LHCN-M2 (cell line): ENCODE data around the gene UNC45B. TPM values are rescaled to one million over a fixed set of nuclear protein-coding genes. Genes with fewer than 3 reads are reported as not detected.
"Not testable (repeated sequence)": the region's sequence is repeated elsewhere in the genome, so short reads cannot be mapped to it uniquely, and the experiment has no call there.

ENCODE experiments used
- DNase-seq: peaks from one replicate; pipeline ENCODE4 v3.0.0-alpha.2; 2012; ENCODE audit warnings: low read depth
- polyA plus RNA-seq: library from polyadenylated mRNA; unstranded; fragments of >200 nt; gene quantifications from one replicate; pipeline ENCODE4 v1.2.1, GENCODE V29; 2012; ENCODE audit warnings: missing spikeins
- total RNA-seq: library from RNA; depleted of rRNA; stranded (reverse); fragments of >200 nt; gene quantifications from 2 replicates; pipeline ENCODE4 v1.2.3, GENCODE V29; 2014; rRNA removed

The UNC45B gene, protein sequence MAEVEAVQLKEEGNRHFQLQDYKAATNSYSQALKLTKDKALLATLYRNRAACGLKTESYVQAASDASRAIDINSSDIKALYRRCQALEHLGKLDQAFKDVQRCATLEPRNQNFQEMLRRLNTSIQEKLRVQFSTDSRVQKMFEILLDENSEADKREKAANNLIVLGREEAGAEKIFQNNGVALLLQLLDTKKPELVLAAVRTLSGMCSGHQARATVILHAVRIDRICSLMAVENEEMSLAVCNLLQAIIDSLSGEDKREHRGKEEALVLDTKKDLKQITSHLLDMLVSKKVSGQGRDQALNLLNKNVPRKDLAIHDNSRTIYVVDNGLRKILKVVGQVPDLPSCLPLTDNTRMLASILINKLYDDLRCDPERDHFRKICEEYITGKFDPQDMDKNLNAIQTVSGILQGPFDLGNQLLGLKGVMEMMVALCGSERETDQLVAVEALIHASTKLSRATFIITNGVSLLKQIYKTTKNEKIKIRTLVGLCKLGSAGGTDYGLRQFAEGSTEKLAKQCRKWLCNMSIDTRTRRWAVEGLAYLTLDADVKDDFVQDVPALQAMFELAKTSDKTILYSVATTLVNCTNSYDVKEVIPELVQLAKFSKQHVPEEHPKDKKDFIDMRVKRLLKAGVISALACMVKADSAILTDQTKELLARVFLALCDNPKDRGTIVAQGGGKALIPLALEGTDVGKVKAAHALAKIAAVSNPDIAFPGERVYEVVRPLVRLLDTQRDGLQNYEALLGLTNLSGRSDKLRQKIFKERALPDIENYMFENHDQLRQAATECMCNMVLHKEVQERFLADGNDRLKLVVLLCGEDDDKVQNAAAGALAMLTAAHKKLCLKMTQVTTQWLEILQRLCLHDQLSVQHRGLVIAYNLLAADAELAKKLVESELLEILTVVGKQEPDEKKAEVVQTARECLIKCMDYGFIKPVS
- total RNA-seq: 0.17 TPM in 1 of 2 replicates, not detected in the other
- not detected for polyA plus RNA-seq

GRCh38 chr17:35147375-35147905 lies at the start of gene UNC45B:
Gene UNC45B (plus strand): TSS chr17:35147817. CDS start chr17:35148264, 447 bp downstream.
- no peak for DNase-seq

- DNase-seq: no peak
These were observed 47.7 kb upstream of the UNC45B start for GRCh38 chr17:35099908-35100307.

DNA sequence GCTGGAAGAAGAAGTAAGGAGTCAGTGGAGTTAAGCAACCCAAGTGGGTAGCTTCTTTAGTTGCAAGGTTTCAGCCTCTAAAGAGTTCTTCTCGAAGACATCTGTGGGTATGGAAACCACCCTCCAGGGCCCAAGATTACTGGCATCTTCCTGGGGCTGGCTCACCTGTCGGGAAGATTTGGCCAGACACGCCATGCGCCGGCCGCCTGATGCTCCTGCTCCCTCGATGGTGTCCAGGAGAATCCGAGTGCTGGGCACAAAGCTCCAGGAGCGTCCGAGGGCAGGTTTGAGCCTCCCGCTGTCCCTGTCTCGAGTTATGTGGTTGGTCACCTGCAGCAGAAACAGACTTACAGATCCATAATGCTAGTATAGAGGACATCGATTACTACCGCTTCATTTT lies 46.6 kb upstream of the UNC45B start:
- DNase-seq: no peak

GRCh38 chr17:35101725-35102124 lies 45.9 kb upstream of the UNC45B start:
- no peak for DNase-seq

- DNase-seq: no peak
These were observed 44.3 kb upstream of the UNC45B start for GRCh38 chr17:35103271-35103670.

- DNase-seq: no peak
These were observed 42.7 kb upstream of the UNC45B start for GRCh38 chr17:35104844-35105450.

- DNase-seq: not testable (repeated sequence)
These were observed 36.8 kb upstream of the UNC45B start for GRCh38 chr17:35110791-35111190.

- no peak for DNase-seq
These were observed 30.8 kb upstream of the UNC45B start for GRCh38 chr17:35116845-35117244.

- peak; percentile 76 for DNase-seq
These were observed 29.6 kb upstream of the UNC45B start for GRCh38 chr17:35117984-35118383.

- DNase-seq: peak; percentile 60
These were observed 28.0 kb upstream of the UNC45B start, which contains the start of gene RAD51D for GRCh38 chr17:35119370-35120165. Gene RAD51D (minus strand): TSS chr17:35119860. CDS start chr17:35119613, 247 bp downstream.

DNA sequence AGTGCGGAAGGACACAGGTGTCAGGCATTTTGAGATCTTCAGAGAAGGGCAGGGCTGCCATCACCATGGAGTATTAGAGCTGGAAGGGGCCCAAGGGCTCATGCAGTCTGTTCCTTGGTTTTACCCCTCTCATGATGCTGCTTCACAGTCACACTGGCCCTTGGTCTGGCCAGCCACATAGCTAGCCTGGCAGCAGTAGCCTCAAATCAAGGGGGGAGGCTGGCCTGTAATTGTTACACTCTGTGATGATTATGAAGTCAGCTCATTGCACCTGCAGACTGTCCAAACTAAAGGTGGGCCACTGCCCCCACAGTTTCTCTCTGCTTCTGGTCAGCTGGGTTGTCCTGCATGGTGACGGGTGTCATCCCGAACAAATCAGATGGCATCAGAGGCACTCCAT lies 26.3 kb upstream of the UNC45B start, which contains the start of gene FNDC8:
FNDC8 (plus strand) TSS at position 301 of the 400 bp plus-strand sequence; CDS start at position 380, 79 bp downstream.
- DNase-seq: no peak

DNA sequence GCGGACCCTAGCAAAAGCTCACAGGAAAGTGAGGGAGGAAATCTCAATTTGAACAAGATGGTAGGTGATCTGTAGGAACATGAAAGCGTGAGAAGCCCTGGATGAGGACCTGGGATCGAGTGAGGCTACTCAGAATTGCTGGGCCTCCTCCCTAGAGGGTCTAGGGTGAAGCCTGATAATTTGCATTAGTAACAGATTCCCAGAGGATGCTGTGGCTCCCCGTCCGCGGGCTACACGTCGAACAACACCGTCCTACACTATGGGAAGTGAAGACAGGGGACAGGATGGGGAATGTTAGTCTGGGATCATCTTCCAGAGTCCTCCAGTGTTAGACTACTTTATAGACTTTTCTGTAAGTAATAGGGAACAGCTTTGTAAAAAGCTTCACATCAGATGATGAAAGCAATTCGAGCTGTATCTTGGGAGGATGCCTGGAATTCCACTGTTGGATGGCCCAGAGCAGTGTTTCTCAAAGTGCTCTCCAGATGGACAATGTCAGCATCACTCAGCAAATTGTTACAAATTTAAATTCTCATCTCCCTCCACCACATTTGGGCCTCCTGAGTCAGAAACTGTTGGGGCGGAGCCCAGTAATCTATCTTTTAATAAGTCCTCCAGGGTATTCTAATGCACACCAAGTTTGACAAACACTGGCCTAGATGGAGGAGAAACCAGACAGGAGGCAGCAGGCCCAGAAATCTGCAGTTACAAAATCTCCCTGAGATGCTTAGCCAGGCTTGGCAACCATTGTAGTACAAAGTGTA lies 19.7 kb upstream of the UNC45B start:
- DNase-seq: no peak

DNA sequence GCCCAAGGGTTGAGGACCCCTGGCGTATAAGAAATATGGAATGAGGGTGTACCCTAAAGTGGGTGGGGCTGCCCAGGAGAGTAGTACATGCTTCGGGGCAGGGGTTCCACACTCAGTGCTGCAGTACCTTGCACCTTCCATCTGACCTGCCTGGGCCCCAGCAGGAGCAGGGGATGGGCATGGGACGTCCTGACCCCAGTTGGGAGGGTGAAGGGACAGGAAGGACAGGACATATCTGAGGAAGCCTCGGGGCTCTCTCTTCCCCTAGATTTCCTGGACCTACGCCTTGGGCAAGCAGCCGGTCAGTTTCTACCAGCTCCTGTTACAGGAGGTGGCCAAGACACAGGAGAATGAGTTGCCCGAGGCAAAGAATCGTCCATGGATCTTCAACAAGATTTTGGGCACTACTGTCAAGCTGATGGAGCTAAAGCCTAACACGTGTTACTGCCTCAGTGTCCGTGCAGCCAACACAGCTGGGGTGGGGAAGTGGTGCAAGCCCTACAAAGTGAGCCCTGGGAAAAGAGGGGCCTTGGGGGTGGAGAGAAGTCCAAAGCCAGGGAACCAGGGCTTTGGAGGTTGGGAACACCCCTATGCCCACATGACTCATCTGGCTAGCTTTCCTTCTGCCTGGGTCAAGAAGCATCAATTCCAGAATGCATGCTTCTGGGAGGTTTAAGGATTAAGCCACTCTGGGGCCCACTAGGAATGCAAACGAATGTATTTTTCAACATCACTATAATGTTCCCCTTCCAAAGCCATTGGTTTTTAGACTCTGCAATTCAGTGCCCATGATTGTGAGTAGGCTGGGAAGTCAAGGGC lies 18.3 kb upstream of the UNC45B start:
- DNase-seq: peak; percentile 50

DNA sequence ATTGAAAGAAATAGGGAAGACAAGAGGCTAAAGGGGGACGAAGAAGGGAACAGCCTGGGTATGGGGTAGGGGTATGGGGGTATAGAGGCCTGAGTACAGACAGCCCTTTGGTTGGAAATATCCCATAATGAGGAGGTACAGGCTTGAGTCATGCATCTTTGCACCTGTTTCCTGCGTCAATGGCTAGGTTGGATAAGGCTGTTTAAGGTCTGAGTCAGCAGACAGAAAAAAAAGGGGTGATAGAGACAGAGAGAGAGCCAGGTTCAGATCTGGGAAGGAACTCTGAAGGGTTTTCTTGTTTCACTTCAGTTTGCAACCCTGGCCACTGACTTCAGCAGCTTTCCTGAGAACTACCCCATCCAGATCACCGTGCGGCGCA lies 17.7 kb upstream of the UNC45B start:
- peak; percentile 76 for DNase-seq

- no peak for DNase-seq
These were observed 17.2 kb upstream of the UNC45B start for GRCh38 chr17:35130392-35130791.

DNA sequence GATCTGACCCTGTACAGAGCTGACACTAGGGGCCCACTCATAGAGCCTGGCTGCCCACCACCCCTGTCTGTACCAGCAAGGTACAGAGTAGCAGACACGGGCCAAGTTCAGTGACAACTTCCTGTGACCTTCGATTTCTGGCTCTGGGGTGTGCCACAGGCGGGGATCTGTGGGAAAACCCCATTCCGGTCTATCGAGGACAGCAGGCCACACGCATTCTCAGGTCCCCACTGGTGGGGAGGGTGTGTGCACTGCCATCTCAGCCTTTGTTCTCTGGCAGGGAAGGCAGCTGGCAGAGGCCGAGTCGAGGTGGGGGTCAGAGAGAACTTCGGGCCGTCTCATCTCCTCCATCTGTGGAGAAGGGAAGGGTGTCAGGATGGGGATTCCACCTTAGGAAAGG lies 15.5 kb upstream of the UNC45B start:
- DNase-seq: no peak

GRCh38 chr17:35132816-35133550 lies 14.6 kb upstream of the UNC45B start:
- DNase-seq: no peak

- no peak for DNase-seq
These were observed 12.3 kb upstream of the UNC45B start for GRCh38 chr17:35135322-35135721.
